CD4-positive, alpha-beta memory T cell (primary cell): Measurements from ENCODE around the gene RHOT1. TPM values are rescaled to one million over a fixed set of nuclear protein-coding genes. Genes with fewer than 3 reads are reported as not detected.

Experiments
- CTCF ChIA-PET: fragments of 350-600 bp; sonication (Branson Sonifier 250); formaldehyde crosslinking; loops from one replicate; lab custom pipeline; 2021; ENCODE audit warnings: inconsistent platforms; ENCODE audit not compliant: partially characterized antibody; lab: Charles Lee
- POLR2A ChIA-PET: fragments of 350-600 bp; sonication (Branson Sonifier 250); formaldehyde crosslinking; loops from one replicate; lab custom pipeline; 2021; ENCODE audit not compliant: partially characterized antibody; lab: Charles Lee
- DNase-seq, 5 donors: peaks; one replicate each; pipeline versions ENCODE4 v3.0.0 to v3.0.0-alpha.2; 2020 to 2022; ENCODE audit warnings: mixed read lengths in 1 of 5
- H3K27ac ChIP-seq: one replicate; pipeline ENCODE4 v1.7.0; 2013; ENCODE audit warnings: low read depth, low read length
- H3K27me3 ChIP-seq: 2 replicates; pipeline ENCODE4 v1.7.0; 2013; ENCODE audit warnings: mild to moderate bottlenecking, low read length, moderate library complexity; ENCODE audit not compliant: insufficient read depth
- H3K36me3 ChIP-seq: 2 replicates; pipeline ENCODE4 v1.7.0; 2013; ENCODE audit warnings: mild to moderate bottlenecking, low read length, moderate library complexity; ENCODE audit not compliant: insufficient read depth
- H3K4me1 ChIP-seq: 2 replicates; pipeline ENCODE4 v1.7.0; 2013; ENCODE audit warnings: mild to moderate bottlenecking, low read length, moderate library complexity; ENCODE audit not compliant: insufficient read depth
- H3K4me3 ChIP-seq, 2 donors: one replicate each; pipeline ENCODE4 v1.7.0; 2013; ENCODE audit warnings: low read length in 2 of 2, mild to moderate bottlenecking in 1 of 2
- H3K9me3 ChIP-seq, 2 donors: one replicate each; pipeline ENCODE4 v1.7.0; 2013; ENCODE audit warnings: low read length in 2 of 2, control low read depth in 1 of 2; ENCODE audit not compliant: control insufficient read depth in 1 of 2
- H3K27ac Mint-ChIP-seq, 7 donors: one replicate each; pipeline ENCODE4 v1.8.0; 2020 to 2021; ENCODE audit warnings: mixed read lengths in 7 of 7, mild to moderate bottlenecking in 6 of 7, inconsistent platforms in 3 of 7, moderate library complexity in 3 of 7
- H3K27me3 Mint-ChIP-seq, 2 donors: one replicate each; pipeline ENCODE4 v1.8.0; 2020 to 2021; ENCODE audit warnings: mixed read lengths in 2 of 2
- H3K36me3 Mint-ChIP-seq, 2 donors: one replicate each; pipeline ENCODE4 v1.8.0; 2020 to 2021; ENCODE audit warnings: mixed read lengths in 2 of 2, inconsistent platforms in 1 of 2, mild to moderate bottlenecking in 1 of 2
- H3K4me1 Mint-ChIP-seq, 4 donors: one replicate each; pipeline ENCODE4 v1.8.0; 2020 to 2021; ENCODE audit warnings: mixed read lengths in 4 of 4, mild to moderate bottlenecking in 1 of 4
- H3K4me3 Mint-ChIP-seq, 8 donors: one replicate each; pipeline ENCODE4 v1.8.0; 2020 to 2021; ENCODE audit warnings: mixed read lengths in 8 of 8, mild to moderate bottlenecking in 7 of 8, moderate library complexity in 6 of 8, inconsistent platforms in 3 of 8
- H3K9me3 Mint-ChIP-seq, 8 donors: one replicate each; pipeline ENCODE4 v1.8.0; 2020 to 2021; ENCODE audit warnings: mixed read lengths in 8 of 8, mild to moderate bottlenecking in 5 of 8, inconsistent platforms in 3 of 8, moderate library complexity in 1 of 8
- intact Hi-C: fragments of 100-400 bp; cut with micrococcal nuclease; formaldehyde crosslinking; loops from one replicate; pipeline ENCODE4 v1.15.1; 2023
- polyA plus RNA-seq, 2 donors: library from polyadenylated mRNA; unstranded; fragments of 300-500 nt; fragmentation: Illumina TruSeq; gene quantifications; one replicate each; pipeline ENCODE4 v1.2.3, GENCODE V29; 2021
- total RNA-seq, 2 experiments: library from RNA; stranded (reverse); gene quantifications; one replicate each; pipeline ENCODE4 v1.2.3, GENCODE V29; 2021

The RHOT1 gene
- total and polyA plus RNA-seq, 4 experiments from 2014 or later: 26.9 to 33.9 (median 29.9) TPM

GRCh38 chr17:32269377-32269776 is 127.1 kb downstream of the RHOT1 start:
- H3K27me3 ChIP-seq: peaks cover 22% of the 10 kb centered on the region

GRCh38 chr17:32271844-32272243 is 129.5 kb downstream of the RHOT1 start:
- Mint-ChIP-seq H3K4me1 (peaks cover 6 to 13% (median 10%) of the 10 kb centered on the region in 4 donors), H3K9me3 (peaks cover 0 to 1% (median 0%) of the 10 kb centered on the region in 8 donors), H3K27ac (no peak overlapping the region), H3K36me3 (no peaks in the 10 kb centered on the region), H3K4me3 (no peak overlapping the region), H3K27me3 (peaks cover 23 to 30% of the 10 kb centered on the region in 2 donors)
- intact Hi-C loops: no loop called here
- Histone ChIP-seq H3K9me3 (no peaks in the 10 kb centered on the region), H3K4me1 (peaks cover 14% of the 10 kb centered on the region), H3K27ac (no peak overlapping the region), H3K36me3 (no peaks in the 10 kb centered on the region), H3K27me3 (peaks cover 21% of the 10 kb centered on the region), H3K4me3 (no peak overlapping the region)
- ChIA-PET POLR2A (no interaction called here), CTCF (no interaction called here)
- no peak for DNase-seq

More at GRCh38 chr17:32269377-32269776, 127.1 kb downstream of the RHOT1 start:
- H3K4me1 Mint-ChIP-seq: peaks cover 11 to 23% (median 14%) of the 10 kb centered on the region in 4 donors
- Histone ChIP-seq H3K36me3 (no peaks in the 10 kb centered on the region), H3K4me1 (peaks cover 21% of the 10 kb centered on the region), H3K4me3 (no peak overlapping the region), H3K27ac (no peak overlapping the region), H3K9me3 (no peaks in the 10 kb centered on the region)
- H3K9me3 Mint-ChIP-seq: peaks cover 0 to 1% (median 0%) of the 10 kb centered on the region in 8 donors
- H3K27me3 Mint-ChIP-seq: peaks cover 32 to 36% of the 10 kb centered on the region in 2 donors
- H3K27ac Mint-ChIP-seq: no peak overlapping the region
- H3K4me3 Mint-ChIP-seq: no peak overlapping the region
- peaks cover 0 to 1% of the 10 kb centered on the region in 2 donors for H3K36me3 Mint-ChIP-seq
- ChIA-PET CTCF (no interaction called here), POLR2A (no interaction called here)
- DNase-seq: no peak
- intact Hi-C loops: no loop called here

- POLR2A ChIA-PET: no interaction called here
- CTCF ChIA-PET: no interaction called here
- peaks cover 6 to 17% of the 10 kb centered on the region in 2 donors for H3K27me3 Mint-ChIP-seq
Measured at GRCh38 chr17:32274101-32274500, 131.8 kb downstream of the RHOT1 start.

GRCh38 chr17:32274643-32275042 is 132.3 kb downstream of the RHOT1 start:
- intact Hi-C loops: no loop called here
- H3K27ac Mint-ChIP-seq: no peak overlapping the region
- no peak overlapping the region for H3K4me3 ChIP-seq
- H3K9me3 Mint-ChIP-seq: no peaks in the 10 kb centered on the region
- ChIA-PET POLR2A (no interaction called here), CTCF (no interaction called here)
- H3K27ac ChIP-seq: no peak overlapping the region
- DNase-seq: no peak
- no peaks in the 10 kb centered on the region for H3K4me1 ChIP-seq
- no peaks in the 10 kb centered on the region for H3K36me3 Mint-ChIP-seq
- no peaks in the 10 kb centered on the region for H3K9me3 ChIP-seq
- H3K36me3 ChIP-seq: no peaks in the 10 kb centered on the region
- H3K27me3 Mint-ChIP-seq: peaks cover 3 to 17% of the 10 kb centered on the region in 2 donors
- peaks cover 3% of the 10 kb centered on the region for H3K27me3 ChIP-seq
- no peak overlapping the region for H3K4me3 Mint-ChIP-seq
- H3K4me1 Mint-ChIP-seq: no peaks in the 10 kb centered on the region

More at GRCh38 chr17:32274101-32274500, 131.8 kb downstream of the RHOT1 start:
- Mint-ChIP-seq H3K9me3 (peaks cover 0 to 1% (median 0%) of the 10 kb centered on the region in 8 donors), H3K27ac (no peak overlapping the region), H3K36me3 (no peaks in the 10 kb centered on the region), H3K4me1 (no peaks in the 10 kb centered on the region), H3K4me3 (no peak overlapping the region)
- DNase-seq: no peak
- H3K4me3 ChIP-seq: no peak overlapping the region
- H3K4me1 ChIP-seq: no peaks in the 10 kb centered on the region
- H3K27me3 ChIP-seq: peaks cover 3% of the 10 kb centered on the region
- intact Hi-C loops: no loop called here
- no peaks in the 10 kb centered on the region for H3K36me3 ChIP-seq
- H3K9me3 ChIP-seq: no peaks in the 10 kb centered on the region
- H3K27ac ChIP-seq: no peak overlapping the region

Other genes with a start within 250 kb of the RHOT1 start
- gene UTP6, start 240.8 kb upstream of the RHOT1 start, total RNA-seq: 10 to 100 TPM; 70.0 to 71.0 TPM
- gene UTP6, start 240.8 kb upstream of the RHOT1 start, polyA plus RNA-seq: 10 to 100 TPM; 19.7 to 57.9 TPM
- gene SUZ12, start 205.5 kb upstream of the RHOT1 start, total RNA-seq: 10 to 100 TPM; 34.5 to 34.7 TPM
- gene SUZ12, start 205.5 kb upstream of the RHOT1 start, polyA plus RNA-seq: 10 to 100 TPM; 17.1 to 19.2 TPM
- 10 to 100 TPM; 58.0 to 68.5 TPM for gene LRRC37B, start 135.1 kb upstream of the RHOT1 start, total RNA-seq
- gene LRRC37B, start 135.1 kb upstream of the RHOT1 start, polyA plus RNA-seq: 10 to 100 TPM in 1 of 2 donors, 1 to 10 TPM in 1; 6.4 to 14.0 TPM
- gene RHBDL3, start 123.3 kb downstream of the RHOT1 start, total RNA-seq: not detected
- not detected for gene RHBDL3, start 123.3 kb downstream of the RHOT1 start, polyA plus RNA-seq
- 10 to 100 TPM; 20.2 to 22.5 TPM for gene C17orf75, start 199.7 kb downstream of the RHOT1 start, total RNA-seq
- gene C17orf75, start 199.7 kb downstream of the RHOT1 start, polyA plus RNA-seq: 10 to 100 TPM in 1 of 2 donors, 1 to 10 TPM in 1; 7.9 to 10.6 TPM
- 100 to 1,000 TPM; 267 to 298 TPM for gene ZNF207, start 207.7 kb downstream of the RHOT1 start, total RNA-seq
- gene ZNF207, start 207.7 kb downstream of the RHOT1 start, polyA plus RNA-seq: 100 to 1,000 TPM; 158 to 166 TPM